Measurements from ENCODE around the gene SEC14L6. TPM values are rescaled to one million over a fixed set of nuclear protein-coding genes. Genes with fewer than 3 reads are reported as not detected.

SEC14L6 gene
- total RNA-seq, 1 experiment from 2014 or later, result 1.1 TPM

GRCh38 chr22:30572840-30573593 is 26.5 kb upstream of the SEC14L6 start:
- Histone ChIP-seq H2BK5ac (ENCODE audit: insufficient read length, low read length) (no peak overlapping the region), H3K56ac (ENCODE audit: insufficient read length, low read depth, low read length) (no peak overlapping the region), H2AFZ (ENCODE audit: low read length) (no peak overlapping the region), H3K23me2 (ENCODE audit: insufficient read length, low read depth, low read length, poor library complexity, severe bottlenecking) (peaks cover 7% of the 10 kb centered on the region), H2BK20ac (ENCODE audit: low read depth, low read length, poor library complexity, severe bottlenecking) (no peak overlapping the region), H4K5ac (ENCODE audit: insufficient read length, low read depth, low read length) (no peak overlapping the region), H3K4me2 (ENCODE audit: insufficient read depth, insufficient read length, low read length) (peak overlapping the region; percentile 73), H4K8ac (replicated peaks; ENCODE audit: insufficient read length, low read depth, low read length) (no peak overlapping the region), H2AK5ac (ENCODE audit: insufficient read length, low read length) (no peak overlapping the region), H4K91ac (ENCODE audit: insufficient read length, low read depth, low read length) (no peak overlapping the region), H4K20me1 (ENCODE audit: control insufficient read depth, insufficient read depth, insufficient read length) (peaks cover 5% of the 10 kb centered on the region), H2BK15ac (ENCODE audit: low read depth, low read length) (no peak overlapping the region), H3K4me1 (ENCODE audit: insufficient read depth, low read length) (no peaks in the 10 kb centered on the region), H3K23ac (ENCODE audit: insufficient read length, low read depth, low read length) (no peak overlapping the region), H2BK12ac (ENCODE audit: insufficient read length, low read depth, low read length) (no peak overlapping the region), H3K18ac (ENCODE audit: insufficient read length, low read depth, low read length) (no peak overlapping the region), H3K4ac (ENCODE audit: low read depth, low read length) (no peak overlapping the region), H3K79me2 (ENCODE audit: insufficient read depth, low read length) (no peaks in the 10 kb centered on the region), H3K79me1 (ENCODE audit: insufficient read depth, low read depth, low read length, poor library complexity, severe bottlenecking) (no peaks in the 10 kb centered on the region), H3K14ac (ENCODE audit: insufficient read depth, low read length) (no peak overlapping the region; the same call in 1 of the 2 replicates), H3K9ac (ENCODE audit: extremely low read depth, insufficient read length, low read length) (no peak overlapping the region), H3T11ph (ENCODE audit: low read length) (no peak overlapping the region), H3K9me3 (ENCODE audit: control insufficient read depth, low read depth, low read length) (no peaks in the 10 kb centered on the region), H2BK120ac (ENCODE audit: low read depth, low read length, poor library complexity, severe bottlenecking) (no peak overlapping the region), H3K27ac (ENCODE audit: insufficient read length, low read depth, low read length) (no peak overlapping the region), H3K27me3 (ENCODE audit: insufficient read depth, low read length) (no peaks in the 10 kb centered on the region)
- peaks cover 7% of the 10 kb centered on the region for H3K27me3 Mint-ChIP-seq (ENCODE audit: low read depth)
- peaks cover 13 to 26% (median 20%) of the 10 kb centered on the region in 3 experiments; a peak in 6 of 7 replicates for H3K36me3 Mint-ChIP-seq (ENCODE audit: insufficient read depth in 1 of 3, low read depth in 3 of 3)
- no peak for TF ChIP-seq CTCF (conservative IDR thresholded peaks at IDR 0.05)
- peaks cover 16 to 27% of the 10 kb centered on the region in 2 experiments for H3K4me1 Mint-ChIP-seq
- no CpG with 5 or more reads among the region's 12 CpGs for WGBS (ENCODE audit: extremely low coverage, insufficient read length, low lambda C conversion rate)
- no peak for DNase-seq
- H3K4me3 Mint-ChIP-seq, result peak overlapping the region; percentile 17 to 75; a peak in 3 of 5 replicates
- H3K9me3 Mint-ChIP-seq, result no peaks in the 10 kb centered on the region
- H3K27ac Mint-ChIP-seq, result no peak overlapping the region
